Neuronal stem cell (in vitro differentiated cells): ENCODE data around the gene OVCH2.

Experiments
- DNase-seq: peaks from one replicate; pipeline ENCODE4 v3.0.0-alpha.2; 2013; ENCODE audit warnings: low spot score
- H2AFZ ChIP-seq: one replicate; pipeline ENCODE4 v1.6.1; 2013; ENCODE audit warnings: mild to moderate bottlenecking, low read length, inconsistent platforms
- H2AK5ac ChIP-seq: 2 replicates; pipeline ENCODE4 v1.6.1; 2013; ENCODE audit warnings: low read depth, mild to moderate bottlenecking, inconsistent platforms, low read length, moderate library complexity, mixed read lengths
- H2BK120ac ChIP-seq: 2 replicates; pipeline ENCODE4 v1.6.1; 2013; ENCODE audit warnings: low read depth, mild to moderate bottlenecking, inconsistent platforms, low read length, moderate library complexity, mixed read lengths
- H2BK12ac ChIP-seq: one replicate; pipeline ENCODE4 v1.6.1; 2013; ENCODE audit warnings: low read length, inconsistent platforms
- H2BK15ac ChIP-seq: 2 replicates; pipeline ENCODE4 v1.6.1; 2013; ENCODE audit warnings: mild to moderate bottlenecking, low read length, inconsistent platforms, mixed read lengths
- H2BK5ac ChIP-seq: one replicate; pipeline ENCODE4 v1.6.1; 2013; ENCODE audit warnings: inconsistent platforms, mild to moderate bottlenecking, low read length, moderate library complexity
- H3K14ac ChIP-seq: one replicate; pipeline ENCODE4 v1.6.1; 2013; ENCODE audit warnings: low read length, inconsistent platforms
- H3K18ac ChIP-seq: 2 replicates; pipeline ENCODE4 v1.6.1; 2013; ENCODE audit warnings: low read length, inconsistent platforms
- H3K23ac ChIP-seq: 2 replicates; pipeline ENCODE4 v1.6.1; 2013; ENCODE audit warnings: low read depth, mild to moderate bottlenecking, mixed read lengths, low read length, inconsistent platforms; ENCODE audit not compliant: poor library complexity
- H3K27ac ChIP-seq: replicated peaks from 3 replicates; pipeline ENCODE4 v1.5.1; 2013; ENCODE audit warnings: low read length, inconsistent platforms
- H3K27me3 ChIP-seq, 3 experiments: 2 replicates each; pipeline ENCODE4 v1.6.1; 2013; ENCODE audit warnings: low read length in 3 of 3, mild to moderate bottlenecking in 2 of 3, inconsistent platforms in 1 of 3, low read depth in 1 of 3, mixed read lengths in 1 of 3, moderate library complexity in 1 of 3; ENCODE audit not compliant: control insufficient read depth in 3 of 3, insufficient read depth in 3 of 3
- H3K36me3 ChIP-seq, 2 donors: replicated peaks in 1 of 2; 2 replicates each; pipeline ENCODE4 v1.6.1; 2013; ENCODE audit warnings: low read length in 2 of 2; ENCODE audit not compliant: control insufficient read depth in 2 of 2, insufficient read depth in 2 of 2
- H3K4ac ChIP-seq: 2 replicates; pipeline ENCODE4 v1.6.1; 2013; ENCODE audit warnings: inconsistent platforms, mild to moderate bottlenecking, low read length, moderate library complexity
- H3K4me1 ChIP-seq, 2 donors: 1 replicate in 1 of 2; 2 replicates in 1 of 2; pipeline ENCODE4 v1.6.1; 2013; ENCODE audit warnings: low read length in 2 of 2, low read depth in 1 of 2; ENCODE audit not compliant: control insufficient read depth in 2 of 2, insufficient read depth in 1 of 2
- H3K4me2 ChIP-seq: one replicate; pipeline ENCODE4 v1.6.1; 2013; ENCODE audit warnings: mild to moderate bottlenecking, low read length, inconsistent platforms; ENCODE audit not compliant: insufficient read depth, poor library complexity, severe bottlenecking
- H3K4me3 ChIP-seq, 2 donors: 2 replicates each; pipeline ENCODE4 v1.5.1; 2013; ENCODE audit warnings: low read length in 2 of 2, mild to moderate bottlenecking in 2 of 2, inconsistent platforms in 1 of 2, moderate library complexity in 1 of 2
- H3K79me1 ChIP-seq: one replicate; pipeline ENCODE4 v1.6.1; 2013; ENCODE audit warnings: low read depth, mild to moderate bottlenecking, inconsistent platforms, low read length, moderate library complexity
- H3K9ac ChIP-seq: one replicate; pipeline ENCODE4 v1.6.1; 2013; ENCODE audit warnings: mild to moderate bottlenecking, low read depth, low read length, inconsistent platforms; ENCODE audit not compliant: poor library complexity
- H3K9me3 ChIP-seq, 2 donors: replicated peaks in 1 of 2; 2 replicates each; pipeline versions ENCODE3 to v1.6.1; 2013; ENCODE audit warnings: low read length in 2 of 2, mild to moderate bottlenecking in 2 of 2, inconsistent platforms in 1 of 2, low read depth in 1 of 2, mixed read lengths in 1 of 2, moderate library complexity in 1 of 2; ENCODE audit not compliant: control insufficient read depth in 2 of 2, insufficient read depth in 1 of 2
- H4K8ac ChIP-seq: one replicate; pipeline ENCODE4 v1.6.1; 2013; ENCODE audit warnings: low read depth, mild to moderate bottlenecking, inconsistent platforms, low read length, moderate library complexity
- H4K91ac ChIP-seq: one replicate; pipeline ENCODE4 v1.6.1; 2013; ENCODE audit warnings: low read length, low read depth, mild to moderate bottlenecking, inconsistent platforms; ENCODE audit not compliant: poor library complexity
- WGBS, 2 donors: extraction: QIAGEN DNeasy Blood & Tissue Kit; methylation state at CpG; one replicate each; pipeline ENCODE4 v1.1.7; 2013; ENCODE audit warnings: missing lambda C conversion rate in 2 of 2, mixed read lengths in 1 of 2; ENCODE audit not compliant: insufficient read length in 2 of 2, insufficient replicate concordance in 1 of 2; ENCODE audit errors: extremely low coverage in 2 of 2; 5-methylcytosine and 5-hydroxymethylcytosine counted together

OVCH2 gene

DNA sequence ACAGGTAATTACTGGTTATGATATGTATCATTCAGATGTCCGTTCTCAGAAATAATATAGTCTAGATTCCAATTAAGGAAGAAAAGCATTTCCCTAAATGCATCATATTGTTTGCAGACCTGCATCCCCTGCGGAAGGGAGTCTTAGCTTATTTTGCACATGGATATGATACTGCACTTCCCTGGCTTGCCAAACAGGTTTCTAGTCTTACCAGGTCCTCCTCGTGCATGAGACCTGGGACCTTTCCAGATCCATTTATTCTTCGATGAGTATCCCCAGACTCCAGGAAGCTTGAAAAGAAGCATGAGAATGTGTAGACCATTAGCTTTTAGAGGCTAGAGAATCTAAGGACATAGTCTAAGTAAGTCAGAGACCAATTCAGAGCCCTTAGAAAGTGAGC is 63.5 kb downstream of the OVCH2 start:
- Histone ChIP-seq H3K4me3 (no peak overlapping the region), H2AK5ac (no peak overlapping the region), H4K91ac (no peak overlapping the region), H4K8ac (no peak overlapping the region), H2BK5ac (no peak overlapping the region), H3K23ac (no peak overlapping the region), H3K9me3 (peaks cover 0 to 10% of the 10 kb centered on the region in 2 donors), H3K36me3 (no peaks in the 10 kb centered on the region), H3K4me1 (peaks cover 2 to 9% of the 10 kb centered on the region in 2 donors), H3K27ac (no peak overlapping the region), H3K4me2 (no peak overlapping the region), H3K9ac (no peak overlapping the region), H2BK120ac (no peak overlapping the region), H2BK15ac (no peak overlapping the region), H2AFZ (no peak overlapping the region), H2BK12ac (no peak overlapping the region), H3K18ac (no peak overlapping the region), H3K79me1 (no peaks in the 10 kb centered on the region), H3K27me3 (no peaks in the 10 kb centered on the region), H3K14ac (no peak overlapping the region), H3K4ac (no peak overlapping the region)
- DNase-seq = no peak
- no CpG with 5 or more reads among the region's 4 CpGs for WGBS, 2 donors

DNA sequence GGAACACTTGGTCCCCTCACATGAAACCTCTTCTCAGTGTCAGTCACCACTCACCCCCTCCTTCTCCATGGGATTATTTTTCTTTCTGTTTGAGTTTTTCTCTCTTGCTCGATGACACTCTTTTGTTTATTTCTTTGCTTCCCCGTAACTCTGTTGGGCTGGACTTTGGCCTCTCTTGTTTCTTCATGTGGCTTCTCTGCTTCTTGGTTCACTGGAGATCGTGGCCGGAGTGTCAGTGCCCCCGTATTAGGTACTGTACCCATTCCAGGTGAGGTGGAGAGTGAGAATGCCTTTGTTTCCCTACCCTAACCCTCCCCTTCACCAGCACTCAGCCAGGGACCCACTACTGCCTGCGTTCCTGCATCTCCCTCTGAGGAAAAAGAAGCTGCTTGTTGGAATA is 65.5 kb downstream of the OVCH2 start:
- H3K27me3 ChIP-seq = no peaks in the 10 kb centered on the region
- no peak overlapping the region for H2BK120ac ChIP-seq
- no peak overlapping the region for H2BK15ac ChIP-seq
- no peaks in the 10 kb centered on the region for H3K79me1 ChIP-seq
- no peak overlapping the region for H3K14ac ChIP-seq
- no peak overlapping the region for H3K4me2 ChIP-seq
- H3K9ac ChIP-seq = no peak overlapping the region
- no peak overlapping the region for H4K91ac ChIP-seq
- no peak overlapping the region for H2AK5ac ChIP-seq
- H3K4me1 ChIP-seq = peaks cover 5 to 9% of the 10 kb centered on the region in 2 donors
- no peak overlapping the region for H4K8ac ChIP-seq
- H3K9me3 ChIP-seq = peaks cover 0 to 10% of the 10 kb centered on the region in 2 donors
- H2BK5ac ChIP-seq = no peak overlapping the region
- no peak overlapping the region for H2AFZ ChIP-seq
- H3K36me3 ChIP-seq = no peaks in the 10 kb centered on the region
- no peak overlapping the region for H3K18ac ChIP-seq
- WGBS, 2 donors = no CpG with 5 or more reads among the region's 6 CpGs
- H3K4ac ChIP-seq = no peak overlapping the region
- no peak overlapping the region for H3K23ac ChIP-seq
- no peak overlapping the region for H3K27ac ChIP-seq
- no peak overlapping the region for H2BK12ac ChIP-seq
- no peak overlapping the region for H3K4me3 ChIP-seq
- no peak for DNase-seq

DNA sequence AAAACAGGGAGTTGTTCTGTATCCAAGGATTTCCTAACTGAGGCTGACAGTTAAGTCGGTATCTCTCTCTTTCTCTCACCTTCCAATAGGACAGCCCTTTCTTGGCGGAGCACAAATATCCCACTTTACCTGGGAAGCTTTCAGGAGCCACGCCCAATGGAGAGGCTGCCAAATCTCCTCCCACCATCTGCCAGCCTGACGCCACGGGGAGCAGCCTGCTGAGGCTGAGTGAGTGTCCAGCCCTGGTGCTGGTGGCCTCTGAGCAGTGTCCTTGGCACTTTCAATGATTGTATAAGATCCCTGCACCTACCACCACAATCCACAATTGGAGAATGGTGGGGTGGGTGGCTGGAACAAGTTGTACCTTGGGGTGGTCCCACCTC is 66.6 kb downstream of the OVCH2 start:
- Histone ChIP-seq H3K27ac (no peak overlapping the region), H3K27me3 (no peaks in the 10 kb centered on the region), H3K4me3 (no peak overlapping the region), H2BK5ac (no peak overlapping the region), H3K4ac (no peak overlapping the region), H3K23ac (no peak overlapping the region), H3K9ac (no peak overlapping the region), H3K18ac (no peak overlapping the region), H2BK120ac (no peak overlapping the region), H4K8ac (no peak overlapping the region), H3K4me2 (no peak overlapping the region), H4K91ac (no peak overlapping the region), H2AFZ (no peak overlapping the region), H2AK5ac (no peak overlapping the region), H3K9me3 (peaks cover 0 to 10% of the 10 kb centered on the region in 2 donors), H3K4me1 (peaks cover 5 to 9% of the 10 kb centered on the region in 2 donors), H2BK12ac (no peak overlapping the region), H2BK15ac (peak overlapping the region; percentile 16), H3K79me1 (no peaks in the 10 kb centered on the region), H3K36me3 (no peaks in the 10 kb centered on the region), H3K14ac (no peak overlapping the region)
- no peak for DNase-seq
- WGBS, 2 donors = no CpG with 5 or more reads among the region's 5 CpGs
